ENCODE measurements around the gene ZNF615. TPM values are rescaled to one million over a fixed set of nuclear protein-coding genes. Genes with fewer than 3 reads are reported as not detected.
"Not testable (repeated sequence)": the region's sequence is repeated elsewhere in the genome, so short reads cannot be mapped to it uniquely, and the experiment has no call there.

ZNF615 gene
- total RNA-seq, 1 experiment from 2014 or later: 7.3 TPM

DNA sequence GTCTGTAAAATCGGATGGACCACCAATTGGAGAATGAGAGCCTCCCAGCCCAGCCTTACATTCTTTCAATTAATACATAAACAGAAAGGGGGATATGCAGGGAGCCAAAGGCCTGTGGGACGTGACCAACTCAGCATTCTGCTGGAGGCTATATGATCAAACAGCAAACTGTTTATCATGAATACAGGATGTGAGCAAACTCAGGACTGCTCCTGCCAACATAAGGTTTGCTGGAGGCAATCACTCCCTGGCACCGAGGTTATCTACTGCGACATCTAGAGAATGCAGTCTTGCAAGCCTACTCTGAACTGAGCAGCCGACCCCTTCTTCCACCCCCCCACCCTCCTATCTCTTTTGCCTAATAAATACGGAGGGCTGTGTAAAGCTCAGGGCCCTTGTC is 27.1 kb downstream of the ZNF615 start:
- not testable (repeated sequence) for DNase-seq (ENCODE audit: extremely low read depth, low read depth)

DNA sequence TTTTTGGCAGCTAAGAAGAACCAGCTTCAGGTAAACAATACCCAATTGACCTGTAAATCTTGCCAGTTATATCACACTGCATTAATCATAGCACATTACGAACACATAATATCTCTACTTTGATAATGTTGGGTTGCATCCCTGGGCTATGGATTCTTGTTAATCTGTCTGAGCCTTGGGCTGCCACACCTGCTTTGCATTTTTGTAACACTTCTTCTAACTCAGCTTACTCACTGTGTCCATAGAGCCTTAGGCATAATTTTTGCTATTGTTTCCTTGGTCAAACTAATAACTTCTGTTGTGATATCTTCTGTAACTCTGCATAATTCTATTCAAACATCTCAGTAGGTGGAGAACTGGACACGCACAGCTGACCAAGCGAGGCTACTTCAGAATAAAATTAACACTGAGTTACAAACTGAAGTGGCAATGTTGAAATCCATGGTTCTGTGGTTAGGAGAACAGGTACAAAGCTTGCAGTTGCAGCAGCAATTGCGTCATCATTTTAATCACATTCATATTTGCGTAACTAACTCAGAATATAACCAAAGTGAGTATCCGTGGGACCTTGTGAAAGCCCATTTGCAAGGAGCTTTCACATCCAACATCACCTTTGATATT is 27.8 kb downstream of the ZNF615 start:
- no peak for DNase-seq (ENCODE audit: extremely low read depth, low read depth)

DNA sequence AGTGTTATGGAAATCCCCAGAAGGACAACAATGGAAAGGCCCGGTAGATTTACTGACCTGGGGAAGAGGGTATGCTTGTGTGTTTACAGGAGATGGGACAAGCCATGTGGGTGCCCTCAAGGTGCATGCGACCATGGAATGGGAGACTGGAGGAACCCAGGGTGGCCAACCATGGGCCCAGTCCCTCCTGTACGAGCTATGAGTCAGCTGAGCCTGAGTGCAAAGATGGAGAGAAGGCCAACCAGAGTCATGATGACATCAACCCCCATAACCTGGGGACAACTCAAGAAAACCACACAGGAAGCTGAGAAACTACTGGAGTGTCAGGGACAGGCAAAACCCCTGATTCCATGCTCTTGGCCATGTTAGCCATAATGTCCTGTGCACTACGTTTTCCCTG is 29.1 kb downstream of the ZNF615 start:
- no peak for DNase-seq (ENCODE audit: extremely low read depth, low read depth)

DNA sequence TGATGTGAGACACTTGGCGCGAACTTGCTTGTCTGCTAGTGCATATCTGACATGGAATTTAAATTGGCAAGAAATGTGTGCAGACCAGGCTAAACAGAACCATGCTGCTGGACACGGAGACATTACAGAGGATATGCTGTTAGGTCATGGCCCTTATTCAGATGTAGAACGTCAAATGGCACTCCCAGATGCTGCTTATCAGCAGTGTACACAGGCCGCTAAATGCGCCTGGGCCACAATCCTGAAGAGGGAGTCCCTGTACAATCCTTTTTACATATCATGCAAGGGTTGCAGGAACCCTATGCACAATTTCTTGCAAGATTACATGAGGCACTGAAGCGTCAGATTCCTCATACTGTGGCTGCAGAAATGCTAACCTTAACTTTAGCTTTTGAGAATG is 30.7 kb downstream of the ZNF615 start:
- DNase-seq (ENCODE audit: extremely low read depth, low read depth): no peak

DNA sequence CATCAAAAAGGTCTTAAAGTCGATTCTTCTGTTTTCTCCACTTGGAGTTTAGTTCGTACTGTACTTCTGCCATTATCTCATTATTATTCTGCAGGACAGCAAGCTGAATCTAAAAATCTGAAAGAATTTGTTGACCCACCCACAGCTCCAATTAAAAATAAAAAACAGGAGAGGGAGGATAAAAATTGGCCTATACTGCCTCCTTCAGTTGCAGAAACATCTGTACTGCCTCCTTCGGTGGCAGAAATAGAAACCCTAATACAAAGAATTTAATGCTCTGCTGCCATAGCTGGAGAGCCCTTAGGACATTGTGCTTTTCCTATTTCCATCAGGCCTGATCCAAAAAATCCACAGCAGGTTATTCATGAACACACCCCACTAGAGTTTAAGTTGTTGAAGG is 31.2 kb downstream of the ZNF615 start:
- DNase-seq (ENCODE audit: extremely low read depth, low read depth): no peak

DNA sequence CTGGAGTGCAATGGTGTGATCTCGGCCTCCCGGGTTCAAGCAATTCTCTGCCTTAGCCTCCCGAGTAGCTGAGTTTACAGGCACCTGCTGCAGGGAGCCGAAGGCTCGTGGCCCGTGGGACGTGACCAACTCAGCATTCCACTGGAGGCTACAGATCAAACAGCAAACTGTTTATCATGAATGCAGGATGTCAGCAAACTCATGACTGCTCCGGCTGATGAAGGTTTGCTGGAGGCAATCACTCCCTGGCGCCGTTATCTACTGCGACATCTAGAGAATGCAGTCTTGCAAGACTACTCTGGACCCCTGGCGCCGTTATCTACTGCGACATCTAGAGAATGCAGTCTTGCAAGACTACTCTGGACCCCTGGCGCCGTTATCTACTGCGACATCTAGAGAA is 32.2 kb downstream of the ZNF615 start:
- DNase-seq (ENCODE audit: extremely low read depth, low read depth): not testable (repeated sequence)

DNA sequence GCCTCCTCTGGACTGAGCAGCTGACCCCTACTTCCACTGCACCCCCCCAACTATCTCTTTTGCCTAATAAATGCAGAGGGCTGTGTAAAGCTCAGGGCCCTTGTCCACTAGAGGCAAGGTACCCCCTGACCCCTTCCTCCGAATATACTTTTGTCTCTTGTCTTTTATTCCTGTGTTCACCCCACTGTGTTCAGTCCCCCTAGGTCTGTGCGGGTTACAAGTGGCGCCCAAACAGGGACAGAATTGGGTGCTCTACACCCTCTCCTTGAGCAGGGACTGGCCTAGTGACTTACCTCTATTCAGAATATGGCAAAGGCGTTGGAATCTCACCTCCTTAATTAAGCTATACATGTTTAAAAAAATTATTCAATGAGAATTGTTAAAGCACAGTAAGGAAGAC is 36.4 kb downstream of the ZNF615 start:
- no peak for DNase-seq (ENCODE audit: extremely low read depth, low read depth)

DNA sequence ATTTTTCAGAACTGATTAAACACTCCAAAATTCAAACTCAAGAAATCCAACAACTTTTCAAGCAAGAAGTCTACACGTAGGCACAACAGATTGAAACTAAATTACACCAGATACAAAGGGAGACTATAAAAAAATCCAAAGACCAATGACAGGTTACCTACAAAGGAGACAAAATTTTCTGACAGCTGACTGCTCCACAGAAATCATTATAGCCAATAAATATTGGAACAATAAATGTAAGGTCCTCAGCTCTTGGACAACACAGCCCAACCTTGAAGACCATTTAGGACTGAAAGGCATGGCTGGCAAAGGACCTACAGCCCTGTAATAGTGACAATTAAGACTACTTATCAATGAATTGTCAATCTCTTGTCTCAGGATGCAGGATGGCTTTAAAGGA is 37.3 kb downstream of the ZNF615 start:
- no peak for DNase-seq (ENCODE audit: extremely low read depth, low read depth)

DNA sequence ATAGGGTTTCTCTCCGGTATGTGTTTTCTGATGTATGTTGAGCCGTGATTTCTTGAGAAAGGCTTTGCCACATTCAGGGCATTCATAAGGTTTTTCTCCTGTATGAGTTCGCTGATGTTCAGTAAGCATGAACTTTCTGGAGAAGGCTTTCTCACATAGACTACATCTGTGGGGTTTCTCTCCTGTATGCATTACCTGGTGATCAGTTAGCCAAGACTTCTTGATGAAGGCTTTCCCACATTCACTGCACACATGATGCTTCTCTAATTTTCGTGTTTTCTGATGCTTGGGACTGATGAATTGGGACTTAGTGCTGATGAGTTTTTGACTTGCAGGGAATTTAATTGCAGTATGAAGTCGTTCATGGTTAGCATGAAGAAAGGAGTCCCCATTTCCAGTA is 42.4 kb downstream of the ZNF615 start:
- DNase-seq (ENCODE audit: extremely low read depth, low read depth): no peak

DNA sequence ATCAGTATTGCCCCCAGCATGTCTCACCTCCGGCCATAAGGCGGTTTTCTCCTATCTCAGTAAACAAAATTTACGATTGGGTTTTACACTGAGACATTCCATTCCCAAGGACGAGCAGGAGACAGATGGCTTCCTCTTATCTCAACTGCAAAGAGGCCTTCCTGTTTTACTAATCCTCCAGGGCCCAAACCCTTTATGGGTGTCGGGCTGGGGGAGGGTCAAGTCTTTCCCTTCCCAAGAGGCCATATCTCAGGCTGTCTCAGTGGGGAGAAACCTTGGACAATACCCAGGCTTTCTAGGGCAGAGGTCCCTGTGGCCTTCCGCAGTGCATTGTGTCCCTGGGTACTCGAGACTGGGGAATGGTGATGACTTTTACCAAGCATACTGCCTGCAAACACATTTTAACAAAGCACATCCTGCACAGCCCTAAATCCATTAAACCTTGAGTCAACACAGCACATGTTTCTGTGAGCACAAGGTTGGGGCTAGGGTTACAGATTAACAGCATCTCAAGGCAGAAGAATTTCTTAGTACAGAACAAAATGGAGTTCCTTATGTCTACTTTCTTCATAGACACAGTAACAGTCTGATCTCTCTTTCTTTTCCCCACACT is 47.3 kb downstream of the ZNF615 start:
- DNase-seq (ENCODE audit: extremely low read depth, low read depth): not testable (repeated sequence)

DNA sequence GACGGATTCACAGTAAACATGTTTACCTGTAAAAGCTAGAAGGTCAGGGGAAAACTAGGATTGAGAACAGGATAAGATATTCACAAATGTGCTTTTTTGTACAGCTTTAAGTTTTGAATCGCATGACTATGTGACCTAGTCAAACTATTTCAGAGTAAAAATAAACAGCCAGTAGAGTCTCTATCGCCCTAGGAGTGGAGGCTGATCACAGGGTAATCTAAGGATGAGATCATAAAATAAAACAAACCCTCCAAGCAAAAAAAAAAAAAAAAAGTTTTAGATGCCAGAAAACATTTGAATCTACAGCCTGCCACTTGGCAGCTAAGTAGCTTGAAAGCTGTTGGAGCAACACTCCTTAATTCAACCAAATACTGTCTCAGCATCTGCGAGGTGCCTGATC is 48.2 kb downstream of the ZNF615 start:
- no peak for DNase-seq (ENCODE audit: extremely low read depth, low read depth)

DNA sequence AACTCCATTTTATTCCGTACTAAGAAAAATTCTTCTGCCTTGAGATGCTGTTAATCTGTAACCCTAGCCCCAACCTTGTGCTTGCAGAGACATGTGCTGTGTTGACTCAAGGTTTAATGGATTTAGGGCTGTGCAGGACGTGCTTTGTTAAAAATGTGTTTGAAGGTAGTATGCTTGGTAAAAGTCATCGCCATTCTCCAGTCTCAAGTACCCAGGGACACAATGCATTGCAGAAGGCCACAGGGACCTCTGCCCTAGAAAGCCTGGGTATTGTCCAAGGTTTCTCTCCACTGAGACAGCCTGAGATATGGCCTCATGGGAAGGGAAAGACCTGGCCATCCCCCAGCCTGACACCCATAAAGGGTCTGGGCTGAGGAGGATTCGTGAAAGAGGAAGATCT is 50.2 kb downstream of the ZNF615 start:
- not testable (repeated sequence) for DNase-seq (ENCODE audit: extremely low read depth, low read depth)

DNA sequence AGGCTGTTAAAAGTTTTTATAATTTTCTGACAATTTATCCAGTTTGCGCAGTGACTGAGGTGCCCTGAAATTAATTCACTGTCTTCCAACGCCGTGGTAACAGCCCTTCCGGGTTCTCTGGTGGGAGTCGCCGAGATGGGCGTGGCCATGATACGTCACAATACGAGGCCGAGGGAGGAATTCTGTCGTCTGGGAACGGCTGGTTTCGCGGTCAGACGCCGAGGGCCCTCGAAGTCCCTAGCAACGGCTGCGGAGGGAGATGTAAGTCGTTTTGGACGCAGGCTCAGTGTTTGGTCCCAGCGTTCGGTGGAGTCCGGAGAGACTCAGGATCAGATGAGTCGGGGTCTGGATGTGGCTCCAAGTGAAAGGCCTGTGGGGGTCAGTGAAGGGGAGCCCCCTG is 59.0 kb downstream of the ZNF615 start:
- DNase-seq (ENCODE audit: extremely low read depth, low read depth): no peak

DNA sequence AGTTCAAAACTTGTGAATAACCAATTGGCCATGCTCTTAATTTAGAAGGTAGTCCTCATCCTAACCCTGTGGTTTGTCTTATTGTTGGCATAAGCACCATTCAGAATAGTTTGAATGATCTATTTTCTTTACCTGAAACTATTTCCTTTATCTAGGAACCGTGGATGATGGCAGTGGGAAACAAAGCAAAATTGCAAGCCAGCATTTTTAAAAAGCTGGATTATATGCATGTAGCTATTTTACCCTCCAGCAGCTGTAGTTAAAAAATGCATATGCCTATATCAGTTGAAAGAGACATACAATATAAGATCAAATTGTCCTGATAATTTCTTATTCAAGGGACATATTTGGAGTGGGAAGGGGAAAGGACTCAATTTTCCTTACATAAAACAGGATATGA is 61.4 kb downstream of the ZNF615 start:
- DNase-seq (ENCODE audit: extremely low read depth, low read depth): no peak

DNA sequence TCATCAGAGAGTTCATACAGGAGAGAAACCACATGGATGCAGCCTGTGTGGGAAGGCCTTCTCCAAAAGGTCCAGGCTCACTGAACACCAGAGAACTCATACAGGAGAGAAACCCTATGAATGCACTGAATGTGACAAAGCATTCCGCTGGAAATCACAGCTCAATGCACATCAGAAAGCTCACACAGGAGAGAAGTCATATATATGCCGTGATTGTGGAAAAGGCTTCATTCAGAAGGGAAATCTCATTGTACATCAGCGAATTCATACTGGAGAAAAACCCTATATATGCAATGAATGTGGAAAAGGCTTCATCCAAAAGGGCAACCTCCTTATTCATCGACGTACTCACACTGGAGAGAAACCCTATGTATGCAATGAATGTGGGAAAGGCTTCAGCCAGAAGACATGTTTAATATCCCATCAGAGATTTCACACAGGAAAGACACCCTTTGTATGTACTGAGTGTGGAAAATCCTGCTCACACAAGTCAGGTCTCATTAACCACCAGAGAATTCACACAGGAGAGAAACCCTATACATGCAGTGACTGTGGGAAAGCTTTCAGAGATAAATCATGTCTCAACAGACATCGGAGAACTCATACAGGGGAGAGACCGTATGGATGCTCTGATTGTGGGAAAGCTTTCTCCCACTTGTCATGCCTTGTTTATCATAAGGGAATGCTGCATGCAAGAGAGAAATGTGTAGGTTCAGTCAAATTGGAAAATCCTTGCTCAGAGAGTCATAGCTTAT is 63.0 kb downstream of the ZNF615 start:
- DNase-seq (ENCODE audit: extremely low read depth, low read depth): no peak

Other genes with a start within 250 kb of the ZNF615 start
- not detected in 2 replicates for gene FPR2, start 247.0 kb downstream of the ZNF615 start, total RNA-seq (2014; rRNA removed; shearing (Covaris generic))
- not detected in 2 replicates for gene FPR3, start 213.1 kb downstream of the ZNF615 start, total RNA-seq (2014; rRNA removed; shearing (Covaris generic))
- 0.63 and 1.0 TPM in 2 replicates for gene ZNF577, start 120.3 kb downstream of the ZNF615 start, total RNA-seq (2014; rRNA removed; shearing (Covaris generic))
- gene ZNF649, start 103.2 kb downstream of the ZNF615 start, total RNA-seq (2014; rRNA removed; shearing (Covaris generic)): 0.49 and 1.3 TPM in 2 replicates
- 5.7 and 6.3 TPM in 2 replicates for gene ZNF613, start 80.7 kb downstream of the ZNF615 start, total RNA-seq (2014; rRNA removed; shearing (Covaris generic))
- 5.7 and 7.0 TPM in 2 replicates for gene ZNF350, start 21.4 kb downstream of the ZNF615 start, total RNA-seq (2014; rRNA removed; shearing (Covaris generic))
- 10.9 and 14.4 TPM in 2 replicates for gene ZNF614, start 20.2 kb upstream of the ZNF615 start, total RNA-seq (2014; rRNA removed; shearing (Covaris generic))
- gene ZNF432, start 40.6 kb upstream of the ZNF615 start, total RNA-seq (2014; rRNA removed; shearing (Covaris generic)): 4.6 and 6.3 TPM in 2 replicates
- 8.8 and 9.9 TPM in 2 replicates for gene ZNF841, start 87.6 kb upstream of the ZNF615 start, total RNA-seq (2014; rRNA removed; shearing (Covaris generic))
- 5.1 and 5.7 TPM in 2 replicates for gene ZNF616, start 131.7 kb upstream of the ZNF615 start, total RNA-seq (2014; rRNA removed; shearing (Covaris generic))
- 2.0 and 3.0 TPM in 2 replicates for gene ZNF836, start 163.4 kb upstream of the ZNF615 start, total RNA-seq (2014; rRNA removed; shearing (Covaris generic))
- 104 and 111 TPM in 2 replicates for gene PPP2R1A, start 181.8 kb upstream of the ZNF615 start, total RNA-seq (2014; rRNA removed; shearing (Covaris generic))